NCI-H2107 (cell line): ENCODE measurements around the gene ERAP2.
"Not testable (repeated sequence)": the region's sequence is repeated elsewhere in the genome, so short reads cannot be mapped to it uniquely, and the experiment has no call there.

ENCODE experiments used
- DNase-seq: peaks from one replicate; lab custom pipeline; 2025; lab: John Stamatoyannopoulos, UW

ERAP2 gene

GRCh38 chr5:96863949-96864584 is 12.2 kb upstream of the ERAP2 start:
- no peak for DNase-seq

- no peak for DNase-seq
These were observed 11.3 kb upstream of the ERAP2 start for GRCh38 chr5:96864922-96865530.

GRCh38 chr5:96868603-96869371 is 7.5 kb upstream of the ERAP2 start:
- no peak for DNase-seq

GRCh38 chr5:96869372-96869641 is 7.0 kb upstream of the ERAP2 start:
- no peak for DNase-seq

- no peak for DNase-seq
These were observed 5.9 kb upstream of the ERAP2 start for GRCh38 chr5:96870094-96871026.

GRCh38 chr5:96871027-96871399 is 5.3 kb upstream of the ERAP2 start:
- DNase-seq, result no peak

GRCh38 chr5:96871686-96872085 is 4.6 kb upstream of the ERAP2 start:
- DNase-seq, result no peak

- DNase-seq, result no peak
These were observed 2.9 kb upstream of the ERAP2 start for GRCh38 chr5:96873449-96873848.

- DNase-seq, result no peak
These were observed 1.7 kb upstream of the ERAP2 start for GRCh38 chr5:96874631-96875030.

GRCh38 chr5:96875791-96876291 is 459 bp upstream of the ERAP2 start:
- no peak for DNase-seq

- DNase-seq, result not testable (repeated sequence)
These were observed 723 bp downstream of the ERAP2 start for GRCh38 chr5:96876977-96877469.

GRCh38 chr5:96879665-96880064 is 3.4 kb downstream of the ERAP2 start:
- DNase-seq, result no peak

- DNase-seq, result no peak
These were observed 4.3 kb downstream of the ERAP2 start for GRCh38 chr5:96880444-96881164.

GRCh38 chr5:96881511-96882115 is 5.3 kb downstream of the ERAP2 start:
- DNase-seq, result no peak

GRCh38 chr5:96883871-96884270 is 7.6 kb downstream of the ERAP2 start:
- DNase-seq, result no peak

GRCh38 chr5:96884995-96885394 is 8.7 kb downstream of the ERAP2 start:
- DNase-seq, result no peak

- no peak for DNase-seq
These were observed 9.4 kb downstream of the ERAP2 start for GRCh38 chr5:96885518-96886338.

- no peak for DNase-seq
These were observed 17.0 kb downstream of the ERAP2 start for GRCh38 chr5:96893342-96893741.

- DNase-seq, result no peak
These were observed 20.0 kb downstream of the ERAP2 start for GRCh38 chr5:96896276-96896675.

GRCh38 chr5:96896806-96897205 is 20.5 kb downstream of the ERAP2 start:
- DNase-seq, result no peak
